ENCODE measurements around the gene TMEM141.
"Not testable (repeated sequence)": the region's sequence is repeated elsewhere in the genome, so short reads cannot be mapped to it uniquely, and the experiment has no call there.

TMEM141 gene

GRCh38 chr9:136774416-136775045 is 16.6 kb upstream of the TMEM141 start:
- DNase-seq, result no peak

- DNase-seq, result no peak
These were observed 16.0 kb upstream of the TMEM141 start for GRCh38 chr9:136775191-136775590.

- no peak for DNase-seq
These were observed 14.2 kb upstream of the TMEM141 start for GRCh38 chr9:136776947-136777346.

- DNase-seq, result no peak
These were observed 13.8 kb upstream of the TMEM141 start for GRCh38 chr9:136777359-136777758.

GRCh38 chr9:136779808-136780207 is 11.3 kb upstream of the TMEM141 start:
- no peak for DNase-seq

GRCh38 chr9:136782452-136782851 is 8.7 kb upstream of the TMEM141 start:
- DNase-seq, result no peak

DNA sequence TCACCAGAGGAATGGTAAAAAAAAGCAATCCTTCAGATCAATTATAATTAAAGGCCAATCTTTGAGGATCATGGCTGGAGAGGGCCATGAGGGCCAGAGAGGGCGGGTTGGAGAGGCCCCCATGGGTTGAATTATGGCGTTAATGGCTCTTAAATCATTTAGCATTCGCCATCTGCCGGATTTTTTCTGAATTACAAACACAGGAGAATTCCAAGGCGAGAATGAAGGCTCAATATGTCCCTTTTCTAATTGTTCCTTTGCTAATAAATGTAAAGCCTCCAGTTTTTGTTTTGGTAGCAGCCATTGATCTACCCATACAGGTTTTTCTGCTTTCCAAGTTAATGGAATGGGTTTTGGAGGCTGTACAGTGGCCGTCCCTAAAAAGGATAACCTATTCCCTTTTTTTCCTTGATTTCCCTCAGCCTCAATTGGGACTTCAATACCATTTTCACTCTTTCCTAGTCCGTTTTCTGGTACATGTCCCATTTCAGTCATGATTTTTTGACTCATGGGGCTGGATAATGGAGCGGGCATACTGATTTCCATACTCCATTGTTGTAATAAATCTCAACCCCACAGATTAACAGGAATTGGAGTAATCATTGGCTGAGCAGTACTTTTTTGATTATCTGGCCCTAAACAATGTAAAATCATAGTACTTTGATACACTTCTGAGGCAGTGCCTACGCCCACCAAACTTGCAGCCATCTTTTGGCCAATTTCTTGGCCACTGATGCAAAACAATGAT is 6.7 kb upstream of the TMEM141 start:
- DNase-seq, result peak; percentile 81

- no peak for DNase-seq
These were observed 6.2 kb upstream of the TMEM141 start for GRCh38 chr9:136784997-136785361.

DNA sequence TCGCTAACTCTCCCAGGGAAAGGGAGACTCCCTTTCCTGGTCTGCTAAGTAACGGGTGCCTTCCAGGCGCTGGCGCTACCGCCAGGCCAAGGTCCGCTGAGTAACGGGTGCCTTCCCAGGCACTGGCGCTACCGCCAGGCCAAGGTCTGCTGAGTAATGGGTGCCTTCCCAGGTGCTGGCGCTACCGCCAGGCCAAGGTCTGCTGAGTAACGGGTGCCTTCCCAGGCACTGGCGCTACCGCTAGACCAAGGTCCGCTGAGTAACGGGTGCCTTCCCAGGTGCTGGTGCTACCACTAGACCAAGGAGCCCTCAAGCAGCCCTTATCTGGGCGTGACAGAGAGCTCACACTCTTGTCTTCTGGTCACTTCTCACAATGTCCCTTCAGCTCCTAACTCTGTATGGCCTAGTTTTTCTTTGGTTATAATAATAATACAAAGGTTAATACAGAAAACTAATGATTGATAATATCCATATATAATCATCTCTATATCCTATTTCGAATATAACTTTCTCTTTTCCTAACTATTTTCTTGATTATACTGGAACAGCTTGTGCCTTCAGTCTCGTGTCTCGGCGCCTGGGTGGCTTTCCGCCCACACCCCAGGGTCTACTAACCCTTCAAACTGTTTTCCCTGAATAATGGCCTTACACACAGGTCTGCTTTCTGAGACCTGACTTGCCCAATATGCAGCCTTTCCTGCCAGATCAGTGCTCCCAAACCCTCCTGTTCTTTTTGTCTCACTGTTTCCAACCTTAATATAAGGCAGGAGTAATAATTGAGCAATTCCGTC is 5.4 kb upstream of the TMEM141 start:
- not testable (repeated sequence) for DNase-seq

- no peak for DNase-seq
These were observed 4.7 kb upstream of the TMEM141 start for GRCh38 chr9:136786451-136786850.

DNA sequence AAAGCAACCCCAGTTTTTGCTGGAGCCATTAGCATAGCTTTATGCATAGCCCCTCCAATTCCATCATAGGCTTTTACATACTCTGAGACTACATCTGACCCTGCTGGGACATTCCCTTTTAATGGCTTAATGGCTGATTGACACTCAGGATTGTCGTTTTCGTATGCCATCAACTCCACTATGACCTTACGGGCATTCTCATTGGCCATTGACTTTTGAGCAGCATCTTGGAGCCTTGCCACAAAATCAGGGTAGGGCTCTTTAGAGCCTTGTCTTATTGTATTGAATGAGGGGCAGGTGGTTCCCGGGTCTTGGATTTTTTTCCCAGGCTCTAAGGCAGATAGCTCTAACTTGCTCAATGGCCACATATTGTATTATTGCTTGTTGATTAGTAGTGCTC is 4.2 kb upstream of the TMEM141 start:
- DNase-seq, result not testable (repeated sequence)

- DNase-seq, result peak; percentile 92
These were observed 3.3 kb upstream of the TMEM141 start for GRCh38 chr9:136787690-136788400.

GRCh38 chr9:136788644-136789522 is 2.3 kb upstream of the TMEM141 start:
- DNase-seq, result peak; percentile 78

- peak; percentile 77 for DNase-seq
These were observed 1.6 kb upstream of the TMEM141 start for GRCh38 chr9:136789523-136789937.

DNA sequence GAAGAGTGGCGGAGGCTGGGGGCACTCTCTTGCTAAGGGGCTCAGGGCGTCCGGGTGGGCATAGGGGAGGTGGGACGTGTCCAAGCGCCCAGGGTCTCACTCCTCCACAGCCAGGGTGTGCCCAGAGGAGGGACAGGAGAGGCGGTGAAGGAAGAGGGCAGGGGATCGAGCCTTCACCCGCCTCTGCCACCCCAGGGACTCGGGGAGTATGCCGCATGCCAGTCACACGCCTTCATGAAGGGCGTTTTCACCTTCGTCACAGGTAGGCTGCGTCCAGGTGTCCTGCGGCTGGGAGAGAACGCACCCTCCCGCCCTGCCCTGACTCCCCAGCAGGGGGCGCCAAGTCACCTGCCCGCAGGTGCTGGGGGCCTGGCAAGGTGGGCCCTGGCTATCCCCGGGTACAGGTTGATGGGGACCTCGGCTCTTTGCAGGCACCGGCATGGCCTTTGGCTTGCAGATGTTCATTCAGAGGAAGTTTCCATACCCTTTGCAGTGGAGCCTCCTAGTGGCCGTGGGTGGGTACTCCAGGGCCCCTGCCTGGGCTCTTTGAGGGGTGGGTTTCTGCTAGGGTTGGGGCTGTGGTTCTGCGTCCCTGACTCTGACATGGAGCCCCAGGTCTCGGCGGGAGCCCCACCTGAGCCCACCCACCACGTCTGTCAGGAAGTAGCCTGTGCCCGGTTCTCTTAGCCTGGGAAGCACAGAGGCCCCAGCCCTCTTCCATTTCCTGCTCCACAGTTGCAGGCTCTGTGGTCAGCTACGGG is 552 bp downstream of the TMEM141 start:
- peak; percentile 67 for DNase-seq

DNA sequence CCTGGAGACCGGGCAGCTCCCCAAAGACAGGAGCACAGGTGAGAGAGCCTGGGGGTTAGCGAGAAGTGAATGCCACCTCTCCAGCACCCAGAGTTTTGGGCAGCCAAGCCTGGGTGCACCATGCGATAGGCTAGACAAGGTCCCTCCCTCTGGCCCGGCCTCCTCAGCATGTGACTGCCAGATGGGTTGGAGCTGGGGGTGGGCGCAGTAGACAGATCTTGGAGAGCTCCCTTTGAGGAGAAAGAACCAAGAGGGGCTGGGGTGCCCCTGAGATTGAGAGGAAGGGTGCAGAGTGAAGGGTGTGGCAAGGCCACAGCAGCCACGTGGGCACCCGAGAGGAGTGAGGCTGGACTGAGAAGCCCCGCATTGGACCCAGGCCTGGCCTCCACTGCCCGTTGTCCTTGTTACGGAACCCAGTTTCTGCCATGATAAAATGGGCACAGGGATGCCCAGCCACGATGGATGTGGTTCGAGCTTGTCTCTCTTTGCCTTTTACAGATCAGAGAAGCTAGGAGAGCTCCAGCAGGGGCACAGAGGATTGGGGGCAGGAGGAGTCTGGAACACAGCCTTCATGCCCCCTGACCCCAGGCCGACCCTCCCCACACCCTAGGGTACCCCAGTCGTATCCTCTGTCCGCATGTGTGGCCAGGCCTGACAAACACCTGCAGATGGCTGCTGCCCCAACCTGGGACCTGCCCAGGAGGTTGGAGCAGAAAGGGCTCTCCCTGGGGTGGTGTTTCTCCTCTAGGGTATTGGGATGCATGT is 1.4 kb downstream of the TMEM141 start:
- DNase-seq, result no peak

- DNase-seq, result peak; percentile 69
These were observed 2.2 kb downstream of the TMEM141 start for GRCh38 chr9:136793086-136793946.

DNA sequence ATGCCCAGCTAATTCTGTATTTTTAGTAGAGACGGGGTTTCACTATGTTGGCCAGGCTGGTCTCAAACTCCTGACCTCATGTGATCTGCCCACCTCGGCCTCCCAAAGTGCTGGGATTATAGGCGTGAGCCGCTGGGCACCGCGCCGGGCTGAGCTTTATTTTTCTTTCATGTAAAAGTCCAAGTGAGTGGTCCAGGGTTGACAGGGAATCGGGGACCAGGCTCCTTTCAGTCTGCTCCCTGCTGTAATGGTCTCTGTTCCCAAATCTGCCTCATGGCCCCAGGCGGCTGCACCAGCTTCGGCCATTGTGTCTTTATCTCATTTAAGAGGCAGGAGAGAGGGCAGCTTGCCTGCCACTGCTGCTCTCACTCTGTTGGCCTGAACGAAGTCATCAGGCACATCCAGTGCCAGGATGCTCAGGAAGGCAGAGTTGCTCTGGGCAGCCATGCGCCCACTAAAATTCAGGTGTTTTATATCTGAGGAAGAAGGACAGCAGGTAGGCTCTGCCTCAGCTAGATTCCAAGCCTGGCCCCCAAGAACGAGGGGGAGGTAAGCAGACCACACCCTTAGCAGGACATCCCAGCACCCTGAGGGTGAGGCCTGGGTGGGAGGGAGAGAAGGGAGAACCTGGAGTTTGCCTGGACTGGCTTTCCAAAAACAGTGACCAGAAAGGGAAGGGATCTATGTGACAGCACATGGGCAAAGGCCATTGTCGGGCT is 3.3 kb downstream of the TMEM141 start:
- DNase-seq, result no peak

DNA sequence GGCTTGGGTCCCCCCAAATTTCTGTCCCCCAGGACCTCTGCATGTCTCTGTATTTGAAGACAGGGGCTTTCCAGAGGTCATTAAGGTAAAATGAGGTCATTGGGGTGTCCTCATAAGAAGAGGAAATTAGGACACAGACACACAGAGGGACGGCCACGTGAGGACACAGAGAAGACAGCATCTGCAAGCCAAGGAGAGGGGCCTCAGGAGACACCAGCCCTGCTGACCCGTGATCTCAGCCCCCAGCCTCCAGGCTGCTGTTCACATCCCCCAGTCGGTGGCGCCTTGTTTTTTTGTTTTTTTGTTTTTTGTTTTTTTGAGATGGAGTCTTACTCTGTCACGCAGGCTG is 3.8 kb downstream of the TMEM141 start:
- no peak for DNase-seq
